Measurements from ENCODE around the gene SDSL.

DNA sequence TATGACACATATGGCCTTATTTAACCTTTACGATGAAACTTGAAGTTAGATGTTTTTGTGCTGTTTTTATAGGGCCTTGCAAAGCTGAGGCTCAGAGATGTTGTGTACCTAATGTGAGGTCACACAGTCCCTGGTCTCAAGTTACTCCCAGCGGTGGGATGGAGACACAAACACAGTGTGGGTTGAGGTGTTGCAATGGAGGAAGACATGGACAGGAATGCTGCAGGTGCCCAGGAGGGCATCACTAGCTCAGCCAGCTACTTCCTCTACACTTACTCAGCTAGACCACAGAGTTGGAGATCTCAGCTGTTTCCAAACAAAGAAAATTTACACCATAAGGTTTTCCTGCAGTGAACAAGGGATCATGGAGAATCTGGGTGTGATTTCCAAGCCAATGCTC is 34.0 kb downstream of the SDSL start:
- TF ChIP-seq, protein P1, sequence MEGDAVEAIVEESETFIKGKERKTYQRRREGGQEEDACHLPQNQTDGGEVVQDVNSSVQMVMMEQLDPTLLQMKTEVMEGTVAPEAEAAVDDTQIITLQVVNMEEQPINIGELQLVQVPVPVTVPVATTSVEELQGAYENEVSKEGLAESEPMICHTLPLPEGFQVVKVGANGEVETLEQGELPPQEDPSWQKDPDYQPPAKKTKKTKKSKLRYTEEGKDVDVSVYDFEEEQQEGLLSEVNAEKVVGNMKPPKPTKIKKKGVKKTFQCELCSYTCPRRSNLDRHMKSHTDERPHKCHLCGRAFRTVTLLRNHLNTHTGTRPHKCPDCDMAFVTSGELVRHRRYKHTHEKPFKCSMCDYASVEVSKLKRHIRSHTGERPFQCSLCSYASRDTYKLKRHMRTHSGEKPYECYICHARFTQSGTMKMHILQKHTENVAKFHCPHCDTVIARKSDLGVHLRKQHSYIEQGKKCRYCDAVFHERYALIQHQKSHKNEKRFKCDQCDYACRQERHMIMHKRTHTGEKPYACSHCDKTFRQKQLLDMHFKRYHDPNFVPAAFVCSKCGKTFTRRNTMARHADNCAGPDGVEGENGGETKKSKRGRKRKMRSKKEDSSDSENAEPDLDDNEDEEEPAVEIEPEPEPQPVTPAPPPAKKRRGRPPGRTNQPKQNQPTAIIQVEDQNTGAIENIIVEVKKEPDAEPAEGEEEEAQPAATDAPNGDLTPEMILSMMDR (conservative IDR thresholded peaks at IDR 0.05), result no peak
- TF ChIP-seq ZFX (IDR thresholded peaks at IDR 0.05), result no peak
